Neural cell (in vitro differentiated cells): Measurements from ENCODE around the gene ARHGEF19. TPM values are rescaled to one million over a fixed set of nuclear protein-coding genes. Genes with fewer than 3 reads are reported as not detected.

Source experiments
- H2AFZ ChIP-seq: fragments of 200-600, 300-800 bp; sonication (generic), shearing (Covaris generic); 2 replicates; pipeline ENCODE4 v1.6.0; 2014; ENCODE audit warnings: low read depth, mild to moderate bottlenecking, antibody characterized with exemption, low read length, moderate library complexity
- H3F3A ChIP-seq: fragments of 200-600 bp; shearing (Covaris generic); 2 replicates; pipeline ENCODE4 v1.6.1; 2016; ENCODE audit warnings: mild to moderate bottlenecking, moderate library complexity, mixed read lengths, antibody characterized with exemption, low read length; ENCODE audit not compliant: insufficient read depth, poor library complexity, severe bottlenecking
- H3K27ac ChIP-seq: fragments of 200-600, 300-800 bp; sonication (generic), shearing (Covaris generic); 2 replicates; pipeline ENCODE4 v1.5.1; 2014; ENCODE audit warnings: mild to moderate bottlenecking, low read length, moderate library complexity
- H3K27me3 ChIP-seq: fragments of 300-800, 200-600 bp; sonication (generic), shearing (Covaris generic); 2 replicates; pipeline ENCODE4 v1.6.0; 2014; ENCODE audit warnings: mild to moderate bottlenecking, low read depth, low read length, moderate library complexity; ENCODE audit not compliant: insufficient read depth
- H3K36me3 ChIP-seq: fragments of 300-800, 200-600 bp; sonication (generic), shearing (Covaris generic); 2 replicates; pipeline ENCODE4 v1.5.1; 2014; ENCODE audit warnings: mild to moderate bottlenecking, antibody characterized with exemption, low read length, moderate library complexity; ENCODE audit not compliant: insufficient read depth
- H3K4me2 ChIP-seq: fragments of 300-800, 200-600 bp; sonication (generic), shearing (Covaris generic); 2 replicates; pipeline ENCODE4 v1.6.0; 2014; ENCODE audit warnings: mild to moderate bottlenecking, low read length
- H3K4me3 ChIP-seq: fragments of 300-800, 200-600 bp; sonication (generic), shearing (Covaris generic); 2 replicates; pipeline ENCODE4 v1.5.1; 2014; ENCODE audit warnings: mild to moderate bottlenecking, low read length, moderate library complexity
- H3K79me2 ChIP-seq: fragments of 200-600 bp; shearing (Covaris generic); replicated peaks from 2 replicates; pipeline ENCODE4 v1.6.0; 2014; ENCODE audit warnings: mild to moderate bottlenecking, low read length, moderate library complexity; ENCODE audit not compliant: insufficient read depth
- H3K9ac ChIP-seq: fragments of 300-800, 200-600 bp; sonication (generic), shearing (Covaris generic); 2 replicates; pipeline ENCODE4 v1.6.1; 2016; ENCODE audit warnings: mild to moderate bottlenecking, low read length, mixed read lengths
- H3K9me2 ChIP-seq: fragments of 200-600 bp; shearing (Covaris generic); 2 replicates; pipeline ENCODE4 v1.6.1; 2016; ENCODE audit warnings: mild to moderate bottlenecking, low read length, mixed read lengths; ENCODE audit not compliant: insufficient read depth
- H3K9me3 ChIP-seq: fragments of 200-600, 300-800 bp; sonication (generic), shearing (Covaris generic); 2 replicates; pipeline ENCODE4 v1.6.1; 2016; ENCODE audit warnings: mild to moderate bottlenecking, mixed run types, low read length, moderate library complexity, mixed read lengths
- H4K20me1 ChIP-seq: fragments of 200-600 bp; shearing (Covaris generic); 2 replicates; pipeline ENCODE4 v1.6.1; 2016; ENCODE audit warnings: mild to moderate bottlenecking, mixed run types; ENCODE audit not compliant: insufficient read depth
- CTCF ChIP-seq: fragments of 450-650 bp; IDR thresholded peaks from 2 replicates; pipeline ENCODE4 v1.5.1; 2014; ENCODE audit warnings: antibody characterized with exemption, mild to moderate bottlenecking, moderate library complexity; ENCODE audit not compliant: poor library complexity, severe bottlenecking
- EP300 ChIP-seq: fragments of 450-650 bp; conservative IDR thresholded peaks from 2 replicates; pipeline ENCODE4 v1.6.1; 2014; ENCODE audit warnings: antibody characterized with exemption, mild to moderate bottlenecking, moderate library complexity; ENCODE audit not compliant: poor library complexity, severe bottlenecking
- EZH2 ChIP-seq: fragments of 200-600, 300-800 bp; shearing (Covaris generic), sonication (generic); IDR thresholded peaks from 2 replicates; pipeline ENCODE4 v1.6.1; 2014; ENCODE audit warnings: antibody characterized with exemption, low read length, borderline replicate concordance, mild to moderate bottlenecking; ENCODE audit not compliant: insufficient read depth, poor library complexity, severe bottlenecking
- MXI1 ChIP-seq: fragments of 450-650 bp; conservative IDR thresholded peaks from 2 replicates; pipeline ENCODE4 v1.6.1; 2014; ENCODE audit warnings: antibody characterized with exemption, mild to moderate bottlenecking; ENCODE audit not compliant: poor library complexity, severe bottlenecking
- POLR2AphosphoS5 ChIP-seq: IDR thresholded peaks from 2 replicates; pipeline ENCODE4 v1.6.1; 2012
- RAD21 ChIP-seq: fragments of 450-650 bp; conservative IDR thresholded peaks from 2 replicates; pipeline ENCODE4 v1.6.1; 2014; ENCODE audit warnings: antibody characterized with exemption, mild to moderate bottlenecking, moderate library complexity
- SMC3 ChIP-seq: fragments of 450-650 bp; conservative IDR thresholded peaks from 2 replicates; pipeline ENCODE4 v1.6.1; 2014; ENCODE audit warnings: antibody characterized with exemption, mild to moderate bottlenecking, moderate library complexity; ENCODE audit not compliant: poor library complexity
- TAF1 ChIP-seq: IDR thresholded peaks from 2 replicates; pipeline ENCODE4 v1.6.1; 2012; ENCODE audit warnings: low read depth
- polyA plus RNA-seq: library from polyadenylated mRNA; depleted of rRNA; stranded (reverse); fragments of >200 nt; gene quantifications from 2 replicates; pipeline ENCODE4 v1.2.3, GENCODE V29; 2014
- TF ChIP-seq, protein P1 (sequence below): IDR thresholded peaks from 2 replicates; pipeline ENCODE4 v1.6.1; 2012; ENCODE audit warnings: borderline replicate concordance

Gene ARHGEF19
- polyA plus RNA-seq, 1 donor from 2014 or later = 0.93 TPM

DNA sequence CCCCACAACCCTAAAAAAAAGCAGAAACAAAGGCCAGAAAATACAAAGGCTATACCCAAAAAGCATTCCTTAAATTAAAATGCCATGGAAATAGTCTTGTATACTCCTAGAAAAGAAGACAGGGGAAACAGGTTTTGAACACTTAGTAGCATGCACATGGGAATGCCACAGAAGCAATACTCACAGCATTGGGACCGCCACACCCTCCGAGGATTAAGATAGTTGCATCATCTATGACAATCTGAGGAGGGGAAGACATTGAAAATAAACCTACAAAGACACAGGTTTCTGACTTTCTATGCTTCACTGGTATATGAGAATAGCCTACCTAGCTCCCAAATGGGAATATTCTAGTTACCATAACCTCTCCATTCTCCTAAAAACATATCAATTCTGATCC, 40.5 kb upstream of the ARHGEF19 start:
- Histone ChIP-seq H4K20me1 (no peaks in the 10 kb centered on the region), H3K79me2 (no peaks in the 10 kb centered on the region), H3K27ac (no peak overlapping the region), H3K9me3 (no peaks in the 10 kb centered on the region), H3K27me3 (no peaks in the 10 kb centered on the region), H2AFZ (no peak overlapping the region), H3K9me2 (no peaks in the 10 kb centered on the region), H3K4me2 (no peak overlapping the region), H3F3A (no peaks in the 10 kb centered on the region), H3K9ac (no peak overlapping the region), H3K4me3 (no peak overlapping the region), H3K36me3 (peaks cover 11% of the 10 kb centered on the region)
- TF ChIP-seq POLR2AphosphoS5 = no peak

- Histone ChIP-seq H3K4me2 (no peak overlapping the region), H3K79me2 (no peaks in the 10 kb centered on the region), H3K27ac (no peak overlapping the region), H3K4me3 (no peak overlapping the region), H2AFZ (no peak overlapping the region), H3K27me3 (no peaks in the 10 kb centered on the region), H4K20me1 (no peaks in the 10 kb centered on the region), H3K9me2 (no peaks in the 10 kb centered on the region), H3K9me3 (no peaks in the 10 kb centered on the region), H3K36me3 (peaks cover 16% of the 10 kb centered on the region), H3K9ac (no peak overlapping the region), H3F3A (no peaks in the 10 kb centered on the region)
- TF ChIP-seq MXI1 (no peak), RAD21 (no peak), POLR2AphosphoS5 (no peak), CTCF (no peak)
- TF ChIP-seq, protein P1, sequence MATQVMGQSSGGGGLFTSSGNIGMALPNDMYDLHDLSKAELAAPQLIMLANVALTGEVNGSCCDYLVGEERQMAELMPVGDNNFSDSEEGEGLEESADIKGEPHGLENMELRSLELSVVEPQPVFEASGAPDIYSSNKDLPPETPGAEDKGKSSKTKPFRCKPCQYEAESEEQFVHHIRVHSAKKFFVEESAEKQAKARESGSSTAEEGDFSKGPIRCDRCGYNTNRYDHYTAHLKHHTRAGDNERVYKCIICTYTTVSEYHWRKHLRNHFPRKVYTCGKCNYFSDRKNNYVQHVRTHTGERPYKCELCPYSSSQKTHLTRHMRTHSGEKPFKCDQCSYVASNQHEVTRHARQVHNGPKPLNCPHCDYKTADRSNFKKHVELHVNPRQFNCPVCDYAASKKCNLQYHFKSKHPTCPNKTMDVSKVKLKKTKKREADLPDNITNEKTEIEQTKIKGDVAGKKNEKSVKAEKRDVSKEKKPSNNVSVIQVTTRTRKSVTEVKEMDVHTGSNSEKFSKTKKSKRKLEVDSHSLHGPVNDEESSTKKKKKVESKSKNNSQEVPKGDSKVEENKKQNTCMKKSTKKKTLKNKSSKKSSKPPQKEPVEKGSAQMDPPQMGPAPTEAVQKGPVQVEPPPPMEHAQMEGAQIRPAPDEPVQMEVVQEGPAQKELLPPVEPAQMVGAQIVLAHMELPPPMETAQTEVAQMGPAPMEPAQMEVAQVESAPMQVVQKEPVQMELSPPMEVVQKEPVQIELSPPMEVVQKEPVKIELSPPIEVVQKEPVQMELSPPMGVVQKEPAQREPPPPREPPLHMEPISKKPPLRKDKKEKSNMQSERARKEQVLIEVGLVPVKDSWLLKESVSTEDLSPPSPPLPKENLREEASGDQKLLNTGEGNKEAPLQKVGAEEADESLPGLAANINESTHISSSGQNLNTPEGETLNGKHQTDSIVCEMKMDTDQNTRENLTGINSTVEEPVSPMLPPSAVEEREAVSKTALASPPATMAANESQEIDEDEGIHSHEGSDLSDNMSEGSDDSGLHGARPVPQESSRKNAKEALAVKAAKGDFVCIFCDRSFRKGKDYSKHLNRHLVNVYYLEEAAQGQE = no peak
Observed at GRCh38 chr1:16251381-16251780, 38.9 kb upstream of the ARHGEF19 start.

GRCh38 chr1:16250524-16251251, 38.2 kb upstream of the ARHGEF19 start:
- no peaks in the 10 kb centered on the region for H4K20me1 ChIP-seq
- H3K4me3 ChIP-seq = no peak overlapping the region
- no peaks in the 10 kb centered on the region for H3K27me3 ChIP-seq
- H3K79me2 ChIP-seq = no peaks in the 10 kb centered on the region
- H3K9me3 ChIP-seq = no peaks in the 10 kb centered on the region
- TF ChIP-seq EP300 (no peak), TAF1 (no peak), RAD21 (no peak), POLR2AphosphoS5 (no peak), SMC3 (no peak), CTCF (no peak), EZH2 (no peak), MXI1 (no peak)
- TF ChIP-seq, protein P1 = no peak
- no peak overlapping the region for H2AFZ ChIP-seq
- no peaks in the 10 kb centered on the region for H3F3A ChIP-seq
- no peak overlapping the region for H3K9ac ChIP-seq
- peaks cover 11% of the 10 kb centered on the region for H3K36me3 ChIP-seq
- no peak overlapping the region for H3K27ac ChIP-seq
- H3K4me2 ChIP-seq = no peak overlapping the region
- no peaks in the 10 kb centered on the region for H3K9me2 ChIP-seq
